HG02852 (cell line): ENCODE measurements around the gene NPHS1.
"Not testable (repeated sequence)": the region's sequence is repeated elsewhere in the genome, so short reads cannot be mapped to it uniquely, and the experiment has no call there.

ENCODE experiments used
- ATAC-seq: cut with Tn5 transposase; IDR thresholded peaks from one replicate; pipeline ENCODE4 v1.9.1; 2021; ENCODE audit warnings: mild to moderate bottlenecking, moderate library complexity; ENCODE audit not compliant: unreplicated experiment

Gene NPHS1

GRCh38 chr19:35848919-35849505 is 3.3 kb downstream of the NPHS1 start:
- ATAC-seq = no peak

- ATAC-seq = no peak
Measured at GRCh38 chr19:35848486-35848885, 3.8 kb downstream of the NPHS1 start.

DNA sequence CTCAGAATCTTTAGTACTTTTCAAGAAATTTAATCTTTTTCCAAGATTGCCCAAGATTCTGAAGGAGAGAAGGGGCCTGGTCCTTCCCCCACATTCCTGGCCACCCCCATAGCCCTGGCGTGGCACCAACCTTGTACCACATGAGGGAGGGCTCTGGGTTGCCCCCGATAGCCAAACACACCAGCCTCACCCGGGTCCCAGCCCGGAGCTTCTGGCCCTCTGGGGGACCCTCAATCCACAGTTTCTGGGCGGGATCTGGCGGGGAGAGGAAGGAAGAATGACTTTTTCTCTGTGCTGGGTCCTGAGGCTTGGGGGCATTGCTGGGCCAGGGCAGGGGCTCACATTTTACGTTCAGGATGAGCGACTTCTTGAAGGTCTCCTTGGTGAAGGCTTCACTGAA is 4.4 kb downstream of the NPHS1 start:
- no peak for ATAC-seq

DNA sequence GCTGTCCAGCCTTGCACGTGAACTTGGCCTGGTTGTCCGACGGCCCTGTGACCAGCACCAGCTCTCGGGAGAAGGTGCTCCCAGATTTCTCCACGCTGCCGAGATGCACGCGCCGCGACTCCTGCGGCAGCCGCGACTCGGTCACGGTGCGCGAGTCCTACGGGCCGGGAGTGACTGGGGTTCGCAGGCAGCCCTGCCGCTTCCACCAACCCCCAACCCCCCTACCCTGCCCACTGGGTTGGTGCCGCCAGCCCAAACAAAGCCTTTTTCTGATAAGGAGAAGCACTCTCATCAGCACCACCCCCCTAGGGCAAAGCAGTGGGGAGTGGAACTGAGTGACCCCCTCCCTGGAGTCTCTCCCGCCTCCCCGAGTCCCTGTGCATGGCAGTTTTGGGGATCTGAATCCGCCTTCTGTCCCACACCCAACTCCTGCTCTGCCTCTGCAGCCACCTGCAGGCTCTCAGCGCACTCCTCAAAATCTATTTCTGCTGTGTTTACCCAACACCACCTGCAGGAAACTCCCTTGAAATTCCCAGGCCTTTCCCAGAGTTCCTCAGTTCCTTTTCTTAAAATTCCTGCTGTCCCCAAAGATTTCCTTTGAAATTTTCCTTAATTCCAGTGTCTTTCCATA is 6.2 kb downstream of the NPHS1 start:
- ATAC-seq = no peak

DNA sequence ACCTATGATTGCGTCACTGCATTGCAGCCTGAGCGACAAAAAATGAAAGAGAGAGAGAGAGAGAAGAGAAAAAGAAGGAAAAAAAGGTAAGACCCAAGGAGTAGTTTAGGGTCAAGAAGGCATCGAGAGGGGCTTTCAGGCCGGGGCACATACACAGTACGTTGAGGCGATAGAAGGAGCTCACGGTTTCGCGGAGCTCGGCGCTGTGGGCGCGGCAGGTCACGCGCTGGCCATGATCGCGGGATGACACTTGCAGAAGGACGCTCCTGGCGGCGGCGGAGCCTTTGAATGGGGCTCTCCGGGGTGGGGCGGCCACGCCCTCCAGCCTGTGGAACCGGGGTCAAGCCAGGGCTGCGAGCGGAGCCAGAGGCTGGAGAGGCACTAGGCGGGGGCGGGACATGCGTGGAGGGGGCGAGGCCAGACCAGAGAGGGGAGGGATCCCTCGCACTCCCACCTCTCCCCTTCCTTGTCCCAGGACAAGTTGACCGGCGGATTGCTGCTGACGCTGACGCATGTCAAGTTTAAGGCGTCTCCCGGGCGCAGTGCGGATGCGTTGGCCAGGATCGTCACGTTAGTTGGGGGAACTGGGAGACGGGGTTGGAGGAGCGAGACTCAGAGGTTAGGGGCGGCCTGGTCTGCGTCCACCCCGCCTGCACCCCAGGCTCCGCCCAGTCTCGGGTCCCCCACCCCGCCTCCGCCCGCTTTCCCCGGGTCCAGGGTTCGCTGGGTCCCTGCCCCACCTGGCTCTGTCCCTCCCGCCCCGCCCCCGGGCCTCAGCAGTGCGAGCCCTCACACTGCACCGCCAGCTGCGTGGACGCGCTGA is 6.9 kb downstream of the NPHS1 start:
- ATAC-seq = no peak

DNA sequence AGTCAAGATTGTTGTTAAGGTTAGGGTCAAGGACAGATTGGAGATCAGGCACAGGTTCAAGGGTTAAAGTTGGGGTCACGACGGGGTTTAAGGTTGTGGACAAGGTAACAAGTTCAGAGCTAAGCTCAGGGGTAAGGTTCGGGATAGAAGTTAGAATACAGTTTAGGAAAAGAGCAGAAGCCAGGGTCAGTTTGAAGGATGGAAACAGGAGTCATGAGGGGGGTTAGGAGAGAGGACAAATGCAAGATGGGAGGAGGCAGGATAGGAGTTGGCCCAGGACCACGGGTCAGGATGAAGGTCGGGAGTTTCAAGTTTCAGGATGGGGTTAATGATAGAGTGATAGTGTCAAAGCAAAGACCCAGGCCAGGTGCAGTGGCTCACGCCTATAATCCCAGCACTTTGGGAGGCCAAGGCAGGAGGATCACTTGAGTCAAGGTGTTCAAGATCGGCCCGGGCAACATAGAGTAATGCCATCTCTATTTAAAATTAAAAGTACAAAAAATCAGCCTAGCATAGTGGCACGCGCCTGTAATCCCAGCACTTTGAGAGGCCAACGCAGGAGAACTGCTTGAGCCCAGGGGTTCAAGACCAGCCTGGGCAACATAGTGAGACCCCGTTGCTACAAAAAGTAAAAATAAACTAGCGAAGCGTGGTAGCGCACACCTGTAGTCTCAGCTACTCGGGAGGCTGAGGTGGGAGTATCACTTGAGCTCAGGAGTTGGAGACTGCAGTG is 7.7 kb downstream of the NPHS1 start:
- ATAC-seq = no peak

- ATAC-seq = no peak
Measured at GRCh38 chr19:35843676-35844481, 8.4 kb downstream of the NPHS1 start.

DNA sequence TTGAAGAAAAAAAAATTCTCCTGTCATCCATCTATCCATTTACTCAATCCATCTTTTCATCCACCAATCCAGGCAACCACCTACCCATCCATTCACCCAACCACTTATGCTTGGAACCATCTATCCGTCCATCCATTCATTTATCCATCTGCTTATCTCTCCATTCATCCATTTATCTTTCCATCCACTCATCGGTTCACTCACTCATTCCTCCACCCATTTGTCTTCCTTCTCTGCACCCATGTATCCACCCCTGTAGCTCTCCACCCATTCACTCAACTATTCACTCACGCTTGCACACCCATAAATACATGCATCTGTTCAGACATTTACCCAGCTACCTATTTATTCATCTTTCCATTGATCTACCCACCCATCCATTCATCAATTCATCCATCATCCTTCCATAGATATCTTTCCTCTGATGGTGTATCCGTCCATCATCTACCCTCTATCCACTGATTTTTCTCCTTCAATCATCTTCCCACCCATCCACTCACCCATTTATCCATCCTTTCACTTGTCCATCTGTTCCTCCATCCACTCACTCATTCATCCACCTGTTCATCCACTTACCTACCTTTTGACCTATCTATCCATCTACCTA is 9.5 kb downstream of the NPHS1 start:
- no peak for ATAC-seq

- no peak for ATAC-seq
Measured at GRCh38 chr19:35841961-35842595, 10.2 kb downstream of the NPHS1 start.

DNA sequence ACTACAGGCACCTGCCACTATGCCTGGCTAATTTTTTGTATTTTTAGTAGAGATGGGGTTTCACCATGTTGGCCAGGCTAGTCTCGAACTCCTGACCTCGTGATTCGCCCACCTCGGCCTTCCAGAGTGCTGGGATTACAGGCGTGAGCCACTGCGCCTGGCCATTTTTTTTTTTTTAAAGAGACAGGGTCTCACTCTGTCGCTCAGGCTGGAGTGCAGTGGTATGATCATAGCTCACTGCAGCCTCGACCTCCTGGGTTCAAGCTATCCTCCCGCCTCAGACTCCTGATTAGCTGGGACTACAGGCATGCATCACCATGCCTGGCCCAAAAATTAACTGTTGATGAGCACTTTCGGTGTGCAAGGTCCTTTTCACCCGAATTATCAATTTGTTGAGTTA is 16.2 kb downstream of the NPHS1 start:
- not testable (repeated sequence) for ATAC-seq

DNA sequence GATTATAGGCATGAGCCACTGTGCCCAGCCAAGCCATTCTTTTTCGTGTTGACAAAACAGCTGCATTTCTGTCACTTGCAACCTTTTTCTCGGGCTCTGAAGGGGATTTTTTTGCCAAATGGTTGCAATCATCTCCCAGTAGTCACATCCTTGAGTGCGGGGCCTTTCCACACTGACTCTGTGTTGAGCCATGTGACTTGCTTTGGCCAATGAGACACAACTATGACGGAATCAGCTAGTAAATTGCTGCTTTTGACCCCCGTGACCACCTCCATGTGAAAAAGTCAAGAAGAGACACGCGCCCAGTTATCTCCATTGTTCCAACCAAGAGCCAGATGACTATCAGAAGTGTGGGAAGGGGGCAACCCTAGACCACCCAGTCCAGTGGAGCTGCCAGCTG is 18.3 kb downstream of the NPHS1 start:
- no peak for ATAC-seq

DNA sequence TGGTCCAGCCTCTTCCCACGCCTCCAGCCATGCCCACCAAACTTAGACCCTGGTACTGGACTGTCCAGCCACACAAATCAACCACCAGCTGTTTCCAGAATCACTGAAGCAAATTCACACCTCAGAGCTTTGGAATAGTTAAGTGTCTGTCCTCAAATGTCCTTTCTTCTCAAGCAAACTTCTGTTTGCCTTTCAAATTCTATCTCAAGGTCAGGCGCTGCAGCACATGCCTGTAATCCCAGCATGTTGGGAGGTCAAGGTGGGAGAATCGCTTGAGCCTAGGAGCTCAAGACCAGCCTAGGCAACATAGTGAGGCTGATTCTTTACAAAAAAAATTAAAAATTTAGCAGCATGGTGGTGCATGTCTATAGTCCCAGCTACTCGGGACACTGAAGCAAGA is 20.2 kb downstream of the NPHS1 start:
- no peak for ATAC-seq

GRCh38 chr19:35830986-35831385 is 21.3 kb downstream of the NPHS1 start:
- ATAC-seq = no peak

DNA sequence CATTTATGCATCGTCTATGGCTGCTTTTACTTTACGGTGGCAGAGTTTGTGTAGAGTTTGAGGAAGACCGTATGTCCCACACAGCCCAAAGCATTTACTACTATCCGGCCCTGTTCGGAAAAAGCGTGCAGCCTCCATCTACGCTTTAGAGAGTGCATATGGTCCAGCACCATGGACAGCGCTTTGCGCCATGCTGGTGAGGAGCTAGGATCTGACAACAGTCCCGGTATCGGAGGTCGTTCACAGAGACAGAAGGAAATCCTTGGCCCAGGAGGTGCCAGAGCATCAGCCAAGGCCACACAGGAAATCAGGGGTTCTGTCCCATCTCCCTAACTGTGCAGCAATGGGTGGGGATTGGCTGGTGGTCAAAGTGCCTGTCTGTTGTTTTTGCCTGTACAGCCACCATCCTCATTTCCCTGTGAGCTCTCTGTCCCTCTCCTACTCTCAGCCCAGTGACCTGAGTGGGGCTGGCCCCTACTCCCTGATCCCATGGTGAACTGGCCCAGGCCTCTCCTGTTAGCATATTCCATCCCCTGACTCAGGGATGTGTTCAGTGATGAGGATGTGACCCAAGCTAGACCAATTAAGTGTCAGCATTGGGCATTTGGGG is 23.5 kb downstream of the NPHS1 start:
- ATAC-seq = no peak

- no peak for ATAC-seq
Measured at GRCh38 chr19:35824150-35824549, 28.2 kb downstream of the NPHS1 start.

DNA sequence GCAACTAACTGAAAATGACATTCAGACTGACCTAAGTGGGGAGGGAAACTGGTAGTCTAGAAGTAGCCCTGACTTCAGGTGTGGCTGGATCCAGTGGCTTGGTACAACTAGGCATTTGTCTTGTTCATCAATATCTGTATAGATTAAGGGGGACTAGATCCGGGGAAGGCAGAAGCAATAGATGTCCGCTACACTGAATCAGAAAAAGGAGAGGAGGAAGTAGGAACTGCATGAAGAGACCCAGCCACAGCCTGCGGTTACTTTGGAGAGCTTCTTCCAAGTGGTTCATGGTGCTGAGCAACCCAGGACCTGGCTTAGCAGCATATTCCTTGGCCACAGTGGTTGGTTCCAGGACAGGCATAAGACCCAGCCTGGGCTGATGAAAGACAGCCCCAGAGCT is 29.7 kb downstream of the NPHS1 start:
- no peak for ATAC-seq

GRCh38 chr19:35818445-35818844 is 33.9 kb downstream of the NPHS1 start:
- no peak for ATAC-seq

GRCh38 chr19:35816846-35817245 is 35.5 kb downstream of the NPHS1 start:
- no peak for ATAC-seq

GRCh38 chr19:35816262-35816661 is 36.0 kb downstream of the NPHS1 start:
- ATAC-seq = no peak
